A673 (cell line): ENCODE data around the gene RBM15. TPM values are rescaled to one million over a fixed set of nuclear protein-coding genes. Genes with fewer than 3 reads are reported as not detected.

ENCODE experiments used
- BruUV-seq: library from RNA; stranded (reverse); fragments of 400-500 nt; replicated peaks from 2 replicates; lab custom pipeline; 2021; lab: Mats Ljungman, UMichigan
- CTCF ChIA-PET: fragments of 300-600 bp; sonication (Branson Sonifier 250); formaldehyde crosslinking; loops from one replicate; lab custom pipeline; 2022; ENCODE audit warnings: antibody characterized with exemption; lab: Charles Lee
- POLR2A ChIA-PET: fragments of 300-600 bp; sonication (Branson Sonifier 250); formaldehyde crosslinking; loops from one replicate; lab custom pipeline; 2022; ENCODE audit warnings: antibody characterized with exemption; ENCODE audit not compliant: low non-redundant PET; lab: Charles Lee
- DNase-seq: peaks from one replicate; pipeline ENCODE4 v3.0.0-alpha.2; 2015; ENCODE audit warnings: low spot score
- H3K27ac ChIP-seq: fragments of 200-600 bp; sonication (generic); 2 replicates; pipeline ENCODE4 v1.5.1; 2016; ENCODE audit warnings: mixed run types, low read depth, mild to moderate bottlenecking, mixed read lengths, antibody characterized with exemption, low read length; ENCODE audit not compliant: poor library complexity, severe bottlenecking
- H3K27me3 ChIP-seq: fragments of 200-600 bp; sonication (generic); replicated peaks from 2 replicates; pipeline ENCODE4 v1.6.1; 2017; ENCODE audit warnings: mixed run types, low read depth, mild to moderate bottlenecking, mixed read lengths, antibody characterized with exemption, low read length; ENCODE audit not compliant: insufficient read depth, poor library complexity
- H3K36me3 ChIP-seq: fragments of 200-600 bp; sonication (generic); 2 replicates; pipeline ENCODE4 v1.6.1; 2016; ENCODE audit warnings: mixed run types, mild to moderate bottlenecking, mixed read lengths, antibody characterized with exemption, low read length; ENCODE audit not compliant: insufficient read depth, poor library complexity, severe bottlenecking
- H3K4me1 ChIP-seq: fragments of 200-600 bp; sonication (generic); 2 replicates; pipeline ENCODE4 v1.6.1; 2017; ENCODE audit warnings: mixed run types, mild to moderate bottlenecking, mixed read lengths, antibody characterized with exemption, low read length; ENCODE audit not compliant: insufficient read depth, poor library complexity, severe bottlenecking
- H3K4me3 ChIP-seq: fragments of 200-600 bp; sonication (generic); 2 replicates; pipeline ENCODE4 v1.5.1; 2016; ENCODE audit warnings: low read depth, mixed run types, mild to moderate bottlenecking, mixed read lengths, low read length; ENCODE audit not compliant: poor library complexity, severe bottlenecking
- H3K9me3 ChIP-seq: fragments of 200-600 bp; sonication (generic); 2 replicates; pipeline ENCODE4 v1.6.1; 2016; ENCODE audit warnings: mixed run types, low read depth, mild to moderate bottlenecking, mixed read lengths, antibody characterized with exemption, low read length; ENCODE audit not compliant: poor library complexity, severe bottlenecking
- CTCF ChIP-seq: fragments of 300-800, 200-600 bp; sonication (generic); conservative IDR thresholded peaks from 2 replicates; pipeline ENCODE4 v1.5.1; 2017; ENCODE audit warnings: low read depth, mild to moderate bottlenecking, antibody characterized with exemption, low read length, moderate library complexity, mixed read lengths
- EZH2 ChIP-seq: fragments of 200-600 bp; sonication (generic); IDR thresholded peaks from 2 replicates; pipeline ENCODE4 v1.6.1; 2017; ENCODE audit warnings: borderline replicate concordance, low read depth, mild to moderate bottlenecking, mixed read lengths, antibody characterized with exemption, low read length; ENCODE audit not compliant: poor library complexity, severe bottlenecking
- intact Hi-C: fragments of 100-400 bp; cut with micrococcal nuclease; formaldehyde crosslinking; loops from one replicate; pipeline ENCODE4 v1.10.0; 2022; ENCODE audit not compliant: unreplicated experiment
- total RNA-seq: library from RNA; stranded (reverse); gene quantifications from 2 replicates; pipeline ENCODE4 v1.2.3, GENCODE V29; 2021

The RBM15 gene
- total RNA-seq, 1 experiment from 2014 or later, result 60.3 TPM

DNA sequence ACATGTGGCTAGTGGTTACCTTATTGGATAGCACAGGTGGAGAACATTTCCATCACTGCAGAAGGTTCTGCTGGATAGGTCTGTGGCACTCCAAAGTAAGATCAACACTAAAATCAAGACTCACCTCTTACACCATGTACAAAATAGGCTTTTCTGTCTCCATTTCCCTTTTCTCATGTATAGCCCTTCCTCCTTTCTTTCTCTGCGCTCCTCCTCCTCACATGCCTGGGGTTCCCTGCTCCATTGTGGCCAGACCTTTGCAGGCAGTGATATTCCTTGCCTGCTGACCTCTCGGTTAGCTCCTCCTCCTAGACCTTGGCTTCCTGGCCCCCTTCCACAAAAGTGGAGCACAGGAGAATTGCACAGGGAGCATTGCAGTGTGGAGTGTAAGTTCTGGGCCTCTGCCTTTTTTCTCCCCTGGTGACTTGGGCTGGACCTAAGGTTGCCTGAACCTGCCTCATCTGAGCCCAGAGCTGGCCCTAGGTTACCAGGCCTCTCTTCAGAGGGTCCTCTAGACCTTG, 33.2 kb upstream of the RBM15 start:
- Histone ChIP-seq H3K27ac (no peak overlapping the region), H3K4me3 (no peak overlapping the region), H3K9me3 (no peaks in the 10 kb centered on the region), H3K27me3 (peaks cover 11% of the 10 kb centered on the region), H3K36me3 (no peaks in the 10 kb centered on the region), H3K4me1 (no peaks in the 10 kb centered on the region)
- TF ChIP-seq CTCF, result no peak
- TF ChIP-seq EZH2, result no peak
- DNase-seq, result no peak
- no TSS peak for BruUV-seq
- intact Hi-C loops, result no loop called here
- ChIA-PET POLR2A (no interaction called here), CTCF (no interaction called here)

GRCh38 chr1:110307239-110307974, 31.8 kb upstream of the RBM15 start:
- CTCF ChIA-PET, result interaction anchor here (1.0 kb wide), 1 partner anchor 100 kb away, joined by 3 read pairs; no protein-coding TSS in a partner anchor
- DNase-seq, result no peak
- BruUV-seq, result no TSS peak
- peaks cover 5% of the 10 kb centered on the region for H3K27me3 ChIP-seq
- no peak overlapping the region for H3K27ac ChIP-seq
- no peaks in the 10 kb centered on the region for H3K4me1 ChIP-seq
- TF ChIP-seq EZH2 (no peak), CTCF (no peak)
- POLR2A ChIA-PET, result no interaction called here
- intact Hi-C loops, result no loop called here
- no peaks in the 10 kb centered on the region for H3K9me3 ChIP-seq
- H3K4me3 ChIP-seq, result no peak overlapping the region
- no peaks in the 10 kb centered on the region for H3K36me3 ChIP-seq

DNA sequence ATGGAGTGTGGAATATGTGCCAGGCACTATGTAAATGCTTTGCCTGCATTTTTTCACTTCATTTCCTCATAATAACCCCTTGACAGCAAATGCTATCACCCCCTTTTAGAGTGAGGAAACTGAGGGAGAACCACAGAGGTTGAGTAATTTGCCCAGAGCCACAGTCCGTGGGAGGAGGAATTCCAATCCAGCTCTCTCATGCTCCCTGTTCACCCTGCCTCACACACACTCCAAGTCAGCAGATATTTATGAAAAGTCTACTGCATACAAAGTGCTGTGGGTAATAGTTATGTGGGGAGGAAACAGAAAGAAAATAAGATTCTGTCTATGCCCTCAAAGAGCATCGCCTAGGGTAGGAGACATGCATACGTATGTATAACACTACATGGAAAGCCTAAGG, 30.9 kb upstream of the RBM15 start:
- no TSS peak for BruUV-seq
- H3K4me3 ChIP-seq, result no peak overlapping the region
- ChIA-PET POLR2A (no interaction called here), CTCF (interaction anchor here (1.0 kb wide), 1 partner anchor 101 kb away, joined by 3 read pairs; no protein-coding TSS in a partner anchor)
- DNase-seq, result no peak
- intact Hi-C loops, result no loop called here
- no peaks in the 10 kb centered on the region for H3K27me3 ChIP-seq
- H3K36me3 ChIP-seq, result no peaks in the 10 kb centered on the region
- H3K9me3 ChIP-seq, result no peaks in the 10 kb centered on the region
- TF ChIP-seq CTCF (no peak), EZH2 (no peak)
- no peak overlapping the region for H3K27ac ChIP-seq
- H3K4me1 ChIP-seq, result no peaks in the 10 kb centered on the region
